ENCODE results near the gene LAMP1. TPM values are rescaled to one million over a fixed set of nuclear protein-coding genes. Genes with fewer than 3 reads are reported as not detected.

Gene LAMP1
- total RNA-seq, 1 donor: 216 TPM

DNA sequence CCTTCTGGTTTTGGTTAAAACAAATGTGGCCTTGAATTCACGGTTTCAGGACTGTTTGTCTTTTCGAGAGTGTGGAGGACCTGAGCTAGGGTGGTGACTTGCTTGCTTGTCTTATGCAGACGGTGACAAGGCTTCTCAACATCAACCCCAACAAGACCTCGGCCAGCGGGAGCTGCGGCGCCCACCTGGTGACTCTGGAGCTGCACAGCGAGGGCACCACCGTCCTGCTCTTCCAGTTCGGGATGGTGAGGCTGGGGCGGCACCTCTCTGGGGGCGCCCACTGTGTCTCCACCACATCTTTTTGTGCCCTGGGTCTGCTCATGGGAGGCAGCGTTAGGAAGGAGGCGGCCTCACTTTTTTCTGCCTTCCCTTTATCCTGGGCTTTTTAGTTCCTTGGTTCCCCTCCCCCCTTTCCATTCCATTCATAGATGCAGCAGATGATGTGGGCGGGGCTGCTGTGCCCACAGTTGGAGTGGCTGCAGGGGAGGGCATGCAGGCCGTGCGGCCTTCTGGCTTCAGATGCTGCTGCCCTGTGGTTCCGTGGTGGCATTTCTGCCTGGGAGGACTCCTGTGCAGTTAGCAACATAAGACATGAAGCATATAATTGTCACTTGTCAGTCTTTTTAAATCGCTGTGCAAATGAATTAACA is 23.3 kb downstream of the LAMP1 start:
- Histone ChIP-seq H3K4me1 (ENCODE audit: insufficient read depth, low read length) (no peaks in the 10 kb centered on the region), H3K36me3 (ENCODE audit: insufficient read depth, low read length) (peaks cover 44% of the 10 kb centered on the region), H3K27me3 (ENCODE audit: insufficient read depth, low read length) (no peaks in the 10 kb centered on the region), H4K20me1 (ENCODE audit: insufficient read depth, low read length) (peaks cover 9% of the 10 kb centered on the region), H3K9me3 (ENCODE audit: low read depth, low read length) (no peaks in the 10 kb centered on the region), H3K79me2 (ENCODE audit: insufficient read depth, low read length) (peaks cover 40% of the 10 kb centered on the region), H3K4me2 (ENCODE audit: insufficient read depth, low read length) (no peak overlapping the region), H2AFZ (ENCODE audit: low read length) (no peak overlapping the region), H3K4me3 (ENCODE audit: insufficient read depth, low read length) (no peak overlapping the region), H3K27ac (ENCODE audit: low read depth, low read length) (no peak overlapping the region)
- peak; percentile 85 for DNase-seq (ENCODE audit: insufficient read length, low spot score, missing footprints)
- TF ChIP-seq, protein P1, sequence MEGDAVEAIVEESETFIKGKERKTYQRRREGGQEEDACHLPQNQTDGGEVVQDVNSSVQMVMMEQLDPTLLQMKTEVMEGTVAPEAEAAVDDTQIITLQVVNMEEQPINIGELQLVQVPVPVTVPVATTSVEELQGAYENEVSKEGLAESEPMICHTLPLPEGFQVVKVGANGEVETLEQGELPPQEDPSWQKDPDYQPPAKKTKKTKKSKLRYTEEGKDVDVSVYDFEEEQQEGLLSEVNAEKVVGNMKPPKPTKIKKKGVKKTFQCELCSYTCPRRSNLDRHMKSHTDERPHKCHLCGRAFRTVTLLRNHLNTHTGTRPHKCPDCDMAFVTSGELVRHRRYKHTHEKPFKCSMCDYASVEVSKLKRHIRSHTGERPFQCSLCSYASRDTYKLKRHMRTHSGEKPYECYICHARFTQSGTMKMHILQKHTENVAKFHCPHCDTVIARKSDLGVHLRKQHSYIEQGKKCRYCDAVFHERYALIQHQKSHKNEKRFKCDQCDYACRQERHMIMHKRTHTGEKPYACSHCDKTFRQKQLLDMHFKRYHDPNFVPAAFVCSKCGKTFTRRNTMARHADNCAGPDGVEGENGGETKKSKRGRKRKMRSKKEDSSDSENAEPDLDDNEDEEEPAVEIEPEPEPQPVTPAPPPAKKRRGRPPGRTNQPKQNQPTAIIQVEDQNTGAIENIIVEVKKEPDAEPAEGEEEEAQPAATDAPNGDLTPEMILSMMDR (IDR thresholded peaks at IDR 0.05; ENCODE audit: extremely low read depth, low read depth, low read length): no peak

DNA sequence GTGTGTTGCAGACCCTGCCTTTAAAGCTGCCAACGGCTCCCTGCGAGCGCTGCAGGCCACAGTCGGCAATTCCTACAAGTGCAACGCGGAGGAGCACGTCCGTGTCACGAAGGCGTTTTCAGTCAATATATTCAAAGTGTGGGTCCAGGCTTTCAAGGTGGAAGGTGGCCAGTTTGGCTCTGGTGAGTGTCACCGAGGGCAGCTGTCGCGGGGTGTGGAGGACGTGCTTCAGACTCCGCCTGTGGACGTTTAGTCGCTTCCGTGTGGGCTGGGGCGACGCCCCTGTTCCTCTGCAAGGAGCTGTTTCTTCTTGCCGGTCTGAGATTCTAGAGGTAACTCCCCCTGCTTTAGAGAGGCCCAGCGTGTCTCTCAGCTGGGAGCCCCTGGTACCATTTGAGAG is 24.5 kb downstream of the LAMP1 start:
- TF ChIP-seq, protein P1 (IDR thresholded peaks at IDR 0.05; ENCODE audit: extremely low read depth, low read depth, low read length): no peak
- H3K4me2 ChIP-seq (ENCODE audit: insufficient read depth, low read length): no peak overlapping the region
- H4K20me1 ChIP-seq (ENCODE audit: insufficient read depth, low read length): peaks cover 9% of the 10 kb centered on the region
- peaks cover 44% of the 10 kb centered on the region for H3K36me3 ChIP-seq (ENCODE audit: insufficient read depth, low read length)
- no peak overlapping the region for H3K4me3 ChIP-seq (ENCODE audit: insufficient read depth, low read length)
- no peaks in the 10 kb centered on the region for H3K9me3 ChIP-seq (ENCODE audit: low read depth, low read length)
- DNase-seq (ENCODE audit: insufficient read length, low spot score, missing footprints): peak; percentile 37
- peaks cover 30% of the 10 kb centered on the region for H3K79me2 ChIP-seq (ENCODE audit: insufficient read depth, low read length)
- no peak overlapping the region for H3K27ac ChIP-seq (ENCODE audit: low read depth, low read length)
- no peaks in the 10 kb centered on the region for H3K4me1 ChIP-seq (ENCODE audit: insufficient read depth, low read length)
- no peak overlapping the region for H2AFZ ChIP-seq (ENCODE audit: low read length)
- no peaks in the 10 kb centered on the region for H3K27me3 ChIP-seq (ENCODE audit: insufficient read depth, low read length)

DNA sequence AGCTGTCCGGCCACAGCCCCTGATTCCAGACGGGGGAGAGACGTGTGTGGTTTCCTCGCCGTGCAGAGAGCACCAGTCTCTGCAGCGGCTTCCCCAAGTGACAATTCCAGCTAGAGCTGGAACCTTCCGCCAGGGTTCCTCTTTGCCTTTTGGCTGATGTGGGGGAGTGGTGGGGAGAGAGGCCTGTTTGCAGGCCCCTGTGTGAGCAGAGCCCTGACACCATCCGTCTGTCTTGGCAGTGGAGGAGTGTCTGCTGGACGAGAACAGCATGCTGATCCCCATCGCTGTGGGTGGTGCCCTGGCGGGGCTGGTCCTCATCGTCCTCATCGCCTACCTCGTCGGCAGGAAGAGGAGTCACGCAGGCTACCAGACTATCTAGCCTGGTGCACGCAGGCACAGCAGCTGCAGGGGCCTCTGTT is 25.0 kb downstream of the LAMP1 start:
- no peak overlapping the region for H2AFZ ChIP-seq (ENCODE audit: low read length)
- no peak overlapping the region for H3K4me2 ChIP-seq (ENCODE audit: insufficient read depth, low read length)
- H3K27ac ChIP-seq (ENCODE audit: low read depth, low read length): no peak overlapping the region
- no peak overlapping the region for H3K4me3 ChIP-seq (ENCODE audit: insufficient read depth, low read length)
- no peaks in the 10 kb centered on the region for H3K27me3 ChIP-seq (ENCODE audit: insufficient read depth, low read length)
- peaks cover 25% of the 10 kb centered on the region for H3K79me2 ChIP-seq (ENCODE audit: insufficient read depth, low read length)
- peak; percentile 64 for DNase-seq (ENCODE audit: insufficient read length, low spot score, missing footprints)
- no peaks in the 10 kb centered on the region for H3K4me1 ChIP-seq (ENCODE audit: insufficient read depth, low read length)
- H3K9me3 ChIP-seq (ENCODE audit: low read depth, low read length): no peaks in the 10 kb centered on the region
- peaks cover 9% of the 10 kb centered on the region for H4K20me1 ChIP-seq (ENCODE audit: insufficient read depth, low read length)
- TF ChIP-seq, protein P1 (IDR thresholded peaks at IDR 0.05; ENCODE audit: extremely low read depth, low read depth, low read length): no peak
- peaks cover 44% of the 10 kb centered on the region for H3K36me3 ChIP-seq (ENCODE audit: insufficient read depth, low read length)

DNA sequence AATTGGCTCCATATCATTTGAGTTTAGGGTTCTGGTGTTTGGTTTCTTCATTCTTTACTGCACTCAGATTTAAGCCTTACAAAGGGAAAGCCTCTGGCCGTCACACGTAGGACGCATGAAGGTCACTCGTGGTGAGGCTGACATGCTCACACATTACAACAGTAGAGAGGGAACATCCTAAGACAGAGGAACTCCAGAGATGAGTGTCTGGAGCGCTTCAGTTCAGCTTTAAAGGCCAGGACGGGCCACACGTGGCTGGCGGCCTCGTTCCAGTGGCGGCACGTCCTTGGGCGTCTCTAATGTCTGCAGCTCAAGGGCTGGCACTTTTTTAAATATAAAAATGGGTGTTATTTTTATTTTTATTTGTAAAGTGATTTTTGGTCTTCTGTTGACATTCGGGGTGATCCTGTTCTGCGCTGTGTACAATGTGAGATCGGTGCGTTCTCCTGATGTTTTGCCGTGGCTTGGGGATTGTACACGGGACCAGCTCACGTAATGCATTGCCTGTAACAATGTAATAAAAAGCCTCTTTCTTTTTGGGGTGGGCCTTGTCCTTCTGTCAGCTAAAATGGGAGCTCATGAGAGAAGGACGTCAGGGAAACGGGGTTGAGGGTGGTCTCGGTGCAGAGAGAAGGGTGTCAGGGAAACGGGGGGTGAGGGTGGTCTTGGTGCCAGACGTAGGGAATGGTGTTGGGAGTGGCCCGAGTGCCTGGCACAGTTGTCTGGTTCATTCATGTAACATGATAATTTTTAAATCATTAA is 26.0 kb downstream of the LAMP1 start:
- Histone ChIP-seq H4K20me1 (ENCODE audit: insufficient read depth, low read length) (peaks cover 6% of the 10 kb centered on the region), H3K4me1 (ENCODE audit: insufficient read depth, low read length) (no peaks in the 10 kb centered on the region), H3K27me3 (ENCODE audit: insufficient read depth, low read length) (no peaks in the 10 kb centered on the region), H3K4me2 (ENCODE audit: insufficient read depth, low read length) (no peak overlapping the region), H2AFZ (ENCODE audit: low read length) (no peak overlapping the region), H3K27ac (ENCODE audit: low read depth, low read length) (no peak overlapping the region), H3K9me3 (ENCODE audit: low read depth, low read length) (no peaks in the 10 kb centered on the region), H3K36me3 (ENCODE audit: insufficient read depth, low read length) (peaks cover 41% of the 10 kb centered on the region), H3K79me2 (ENCODE audit: insufficient read depth, low read length) (peaks cover 16% of the 10 kb centered on the region), H3K4me3 (ENCODE audit: insufficient read depth, low read length) (no peak overlapping the region)
- TF ChIP-seq, protein P1 (IDR thresholded peaks at IDR 0.05; ENCODE audit: extremely low read depth, low read depth, low read length): no peak
- DNase-seq (ENCODE audit: insufficient read length, low spot score, missing footprints): peak; percentile 76

Measured in osteoblast (primary cell).